Liver (tissue), 9 donors: ENCODE measurements around the gene TSTD1. TPM values are rescaled to one million over a fixed set of nuclear protein-coding genes. Genes with fewer than 3 reads are reported as not detected.

Source experiments
- DNase-seq: peaks from one replicate; pipeline ENCODE4 v3.0.0-alpha.2; 2017; ENCODE audit warnings: low spot score
- H3K27ac ChIP-seq, 2 donors: one replicate each; pipeline ENCODE4 v1.7.0; 2013; ENCODE audit warnings: inconsistent platforms in 2 of 2, low read length in 2 of 2, control low read depth in 1 of 2, low read depth in 1 of 2, mild to moderate bottlenecking in 1 of 2
- H3K27me3 ChIP-seq, 4 donors: one replicate each; pipeline versions ENCODE4 v1.6.1 to v1.7.0; 2013; ENCODE audit warnings: low read length in 3 of 4, inconsistent platforms in 1 of 4, mild to moderate bottlenecking in 1 of 4, moderate library complexity in 1 of 4; ENCODE audit not compliant: control insufficient read depth in 4 of 4, insufficient read depth in 4 of 4
- H3K36me3 ChIP-seq, 4 donors: one replicate each; pipeline versions ENCODE4 v1.6.1 to v1.7.0; 2013; ENCODE audit warnings: low read length in 3 of 4, mild to moderate bottlenecking in 3 of 4, low read depth in 1 of 4, moderate library complexity in 1 of 4; ENCODE audit not compliant: control insufficient read depth in 4 of 4, insufficient read depth in 3 of 4
- H3K4me1 ChIP-seq, 4 donors: one replicate each; pipeline versions ENCODE4 v1.6.1 to v1.7.0; 2013; ENCODE audit warnings: low read length in 3 of 4, mild to moderate bottlenecking in 3 of 4, moderate library complexity in 1 of 4; ENCODE audit not compliant: control insufficient read depth in 4 of 4, insufficient read depth in 4 of 4
- H3K4me3 ChIP-seq, 3 donors: one replicate each; pipeline versions ENCODE4 v1.6.1 to v1.7.0; 2013; ENCODE audit warnings: low read length in 3 of 3, control low read depth in 1 of 3, low read depth in 1 of 3, mild to moderate bottlenecking in 1 of 3
- H3K9ac ChIP-seq, 2 donors: one replicate each; pipeline ENCODE4 v1.7.0; 2013; ENCODE audit warnings: low read length in 2 of 2, mild to moderate bottlenecking in 2 of 2, moderate library complexity in 2 of 2, control low read depth in 1 of 2, low read depth in 1 of 2
- H3K9me3 ChIP-seq, 4 donors: one replicate each; pipeline versions ENCODE4 v1.6.1 to v1.7.0; 2013; ENCODE audit warnings: low read length in 3 of 4; ENCODE audit not compliant: control insufficient read depth in 4 of 4
- EGR1 ChIP-seq, 2 donors: IDR thresholded peaks; 2 replicates each; pipeline ENCODE4 v1.6.1; 2016 to 2018; ENCODE audit warnings: antibody characterized with exemption in 2 of 2, low read depth in 2 of 2
- FOXA1 ChIP-seq: IDR thresholded peaks from 2 replicates; pipeline ENCODE4 v1.6.1; 2016; ENCODE audit warnings: antibody characterized with exemption
- FOXA2 ChIP-seq: IDR thresholded peaks from 2 replicates; pipeline ENCODE4 v1.6.1; 2016; ENCODE audit warnings: antibody characterized with exemption
- GABPA ChIP-seq, 2 donors: IDR thresholded peaks in 1 of 2; conservative IDR thresholded peaks in 1 of 2; 2 replicates each; pipeline ENCODE4 v1.6.1; 2016; ENCODE audit warnings: antibody characterized with exemption in 2 of 2, mild to moderate bottlenecking in 1 of 2, moderate library complexity in 1 of 2
- HNF4A ChIP-seq, 2 donors: conservative IDR thresholded peaks; 2 replicates each; pipeline ENCODE4 v1.6.1; 2016; ENCODE audit warnings: antibody characterized with exemption in 2 of 2, mild to moderate bottlenecking in 2 of 2
- HNF4G ChIP-seq: IDR thresholded peaks from 2 replicates; pipeline ENCODE4 v1.6.1; 2016; ENCODE audit warnings: antibody characterized with exemption
- JUND ChIP-seq, 2 donors: IDR thresholded peaks; 2 replicates each; pipeline ENCODE4 v1.6.1; 2016; ENCODE audit warnings: antibody characterized with exemption in 2 of 2
- NR2F2 ChIP-seq: IDR thresholded peaks from 2 replicates; pipeline ENCODE4 v1.6.1; 2016; ENCODE audit warnings: antibody characterized with exemption
- RAD21 ChIP-seq, 2 donors: IDR thresholded peaks; 2 replicates each; pipeline ENCODE4 v1.6.1; 2016; ENCODE audit warnings: antibody characterized with exemption in 2 of 2, mild to moderate bottlenecking in 2 of 2
- RXRA ChIP-seq, 2 donors: IDR thresholded peaks; 2 replicates each; pipeline ENCODE4 v1.6.1; 2017 to 2018; ENCODE audit warnings: antibody characterized with exemption in 2 of 2, mild to moderate bottlenecking in 1 of 2
- SP1 ChIP-seq: IDR thresholded peaks from 2 replicates; pipeline ENCODE4 v1.6.1; 2018; ENCODE audit warnings: antibody characterized with exemption, mild to moderate bottlenecking
- TAF1 ChIP-seq: conservative IDR thresholded peaks from 2 replicates; pipeline ENCODE4 v1.6.1; 2016; ENCODE audit warnings: antibody characterized with exemption, mild to moderate bottlenecking
- YY1 ChIP-seq: IDR thresholded peaks from 2 replicates; pipeline ENCODE4 v1.6.1; 2016; ENCODE audit warnings: antibody characterized with exemption, mild to moderate bottlenecking
- WGBS: extraction: QIAGEN DNeasy Blood & Tissue Kit; methylation state at CpG from one replicate; pipeline ENCODE4 v1.1.7; 2013; 5-methylcytosine and 5-hydroxymethylcytosine counted together
- polyA plus RNA-seq, 2 donors: library from polyadenylated mRNA; stranded (reverse) in 1 of 2; unstranded in 1 of 2; fragments of 200-250 nt in 1 of 2; fragments of >200 nt in 1 of 2; fragmentation: Nextera tagmentation in 1 of 2; extraction: Ambion mirVana in 1 of 2; gene quantifications; one replicate each; pipeline versions ENCODE4 v1.2.1 to v1.2.3, GENCODE V29; 2013 to 2015
- total RNA-seq, 2 donors: library from RNA; depleted of rRNA; stranded (reverse); fragments of >200 nt; gene quantifications; one replicate each; pipeline ENCODE4 v1.2.3, GENCODE V29; 2014
- TF ChIP-seq, protein P1 (sequence below): IDR thresholded peaks from 2 replicates; pipeline ENCODE4 v1.6.1; 2016; ENCODE audit warnings: antibody characterized with exemption
- TF ChIP-seq, protein P2 (sequence below): IDR thresholded peaks from 2 replicates; pipeline ENCODE4 v1.6.1; 2016; ENCODE audit warnings: antibody characterized with exemption, mild to moderate bottlenecking
- TF ChIP-seq, protein P3 (sequence below): fragments of 150-350 bp; IDR thresholded peaks from 2 replicates; pipeline ENCODE4 v1.5.1; 2017; ENCODE audit warnings: improper control_type of control experiment, low read depth, low read length; ENCODE audit not compliant: missing input control
- TF ChIP-seq, protein P4 (sequence below): IDR thresholded peaks from 2 replicates; pipeline ENCODE4 v1.6.1; 2016; ENCODE audit warnings: antibody characterized with exemption
- TF ChIP-seq, protein P5 (sequence below): IDR thresholded peaks from 2 replicates; pipeline ENCODE4 v1.6.1; 2016; ENCODE audit warnings: antibody characterized with exemption
- donor health status: healthy.
- donor health status: healthy.
- donor health status: healthy.
- donor health status: healthy.
- donor health status: healthy.

The TSTD1 gene
- total and polyA plus RNA-seq, 4 donors: 10.9 to 67.5 (median 34.8) TPM

DNA sequence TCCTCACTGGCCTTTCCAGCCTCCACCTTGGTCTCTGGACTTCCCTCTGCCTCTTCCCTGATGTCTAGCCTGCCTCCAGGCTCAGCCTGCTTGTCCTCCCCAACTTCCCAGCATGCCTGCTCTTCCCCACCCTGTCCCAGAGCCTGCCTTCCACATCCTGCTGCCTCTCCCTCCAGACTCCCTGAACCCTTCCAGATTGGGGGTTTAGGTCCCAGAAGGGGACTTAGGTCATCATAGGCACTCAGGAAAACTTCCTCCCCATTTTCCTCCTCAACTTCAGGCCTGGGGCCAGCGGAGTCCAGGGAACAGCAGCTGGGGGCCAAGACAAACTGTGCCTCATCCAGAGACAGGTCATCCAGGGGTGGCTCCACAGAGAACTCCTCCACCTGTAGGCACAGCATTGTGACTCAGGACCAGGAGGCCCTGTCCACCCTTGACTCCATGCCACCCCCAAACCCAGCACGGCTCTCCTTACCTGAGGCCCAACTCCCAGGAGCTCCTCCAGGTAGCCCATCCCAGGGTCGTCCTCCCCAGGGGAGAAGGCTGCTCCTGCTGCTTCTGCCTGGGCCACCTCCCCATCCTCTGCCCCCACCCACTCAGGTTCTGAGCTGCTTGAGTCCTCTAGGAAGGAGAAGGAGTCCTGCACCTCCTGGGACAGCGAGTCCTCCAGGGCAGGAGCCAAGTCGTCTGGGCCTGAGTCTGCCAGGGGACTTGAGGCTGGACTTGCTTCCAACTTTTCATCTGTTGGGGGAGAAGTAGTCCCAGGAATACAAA is 10.4 kb upstream of the TSTD1 start:
- Histone ChIP-seq H3K9me3 (peaks cover 0 to 7% (median 2%) of the 10 kb centered on the region in 4 donors), H3K27ac (no peak overlapping the region), H3K4me3 (peak overlapping the region in 1 of 3 donors; percentile 6), H3K36me3 (peaks cover 0 to 5% (median 0%) of the 10 kb centered on the region in 4 donors), H3K27me3 (no peaks in the 10 kb centered on the region), H3K9ac (no peak overlapping the region), H3K4me1 (peaks cover 1 to 18% (median 8%) of the 10 kb centered on the region in 4 donors)
- TF ChIP-seq TAF1: no peak
- no peak for TF ChIP-seq HNF4G
- no peak for TF ChIP-seq FOXA1
- TF ChIP-seq, protein P1, sequence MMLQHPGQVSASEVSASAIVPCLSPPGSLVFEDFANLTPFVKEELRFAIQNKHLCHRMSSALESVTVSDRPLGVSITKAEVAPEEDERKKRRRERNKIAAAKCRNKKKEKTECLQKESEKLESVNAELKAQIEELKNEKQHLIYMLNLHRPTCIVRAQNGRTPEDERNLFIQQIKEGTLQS: no peak
- TF ChIP-seq, protein P2, sequence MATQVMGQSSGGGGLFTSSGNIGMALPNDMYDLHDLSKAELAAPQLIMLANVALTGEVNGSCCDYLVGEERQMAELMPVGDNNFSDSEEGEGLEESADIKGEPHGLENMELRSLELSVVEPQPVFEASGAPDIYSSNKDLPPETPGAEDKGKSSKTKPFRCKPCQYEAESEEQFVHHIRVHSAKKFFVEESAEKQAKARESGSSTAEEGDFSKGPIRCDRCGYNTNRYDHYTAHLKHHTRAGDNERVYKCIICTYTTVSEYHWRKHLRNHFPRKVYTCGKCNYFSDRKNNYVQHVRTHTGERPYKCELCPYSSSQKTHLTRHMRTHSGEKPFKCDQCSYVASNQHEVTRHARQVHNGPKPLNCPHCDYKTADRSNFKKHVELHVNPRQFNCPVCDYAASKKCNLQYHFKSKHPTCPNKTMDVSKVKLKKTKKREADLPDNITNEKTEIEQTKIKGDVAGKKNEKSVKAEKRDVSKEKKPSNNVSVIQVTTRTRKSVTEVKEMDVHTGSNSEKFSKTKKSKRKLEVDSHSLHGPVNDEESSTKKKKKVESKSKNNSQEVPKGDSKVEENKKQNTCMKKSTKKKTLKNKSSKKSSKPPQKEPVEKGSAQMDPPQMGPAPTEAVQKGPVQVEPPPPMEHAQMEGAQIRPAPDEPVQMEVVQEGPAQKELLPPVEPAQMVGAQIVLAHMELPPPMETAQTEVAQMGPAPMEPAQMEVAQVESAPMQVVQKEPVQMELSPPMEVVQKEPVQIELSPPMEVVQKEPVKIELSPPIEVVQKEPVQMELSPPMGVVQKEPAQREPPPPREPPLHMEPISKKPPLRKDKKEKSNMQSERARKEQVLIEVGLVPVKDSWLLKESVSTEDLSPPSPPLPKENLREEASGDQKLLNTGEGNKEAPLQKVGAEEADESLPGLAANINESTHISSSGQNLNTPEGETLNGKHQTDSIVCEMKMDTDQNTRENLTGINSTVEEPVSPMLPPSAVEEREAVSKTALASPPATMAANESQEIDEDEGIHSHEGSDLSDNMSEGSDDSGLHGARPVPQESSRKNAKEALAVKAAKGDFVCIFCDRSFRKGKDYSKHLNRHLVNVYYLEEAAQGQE: no peak
- TF ChIP-seq FOXA2: no peak
- no peak for TF ChIP-seq RXRA (IDR thresholded peaks at IDR 0.05)
- TF ChIP-seq YY1: no peak
- TF ChIP-seq, protein P3, sequence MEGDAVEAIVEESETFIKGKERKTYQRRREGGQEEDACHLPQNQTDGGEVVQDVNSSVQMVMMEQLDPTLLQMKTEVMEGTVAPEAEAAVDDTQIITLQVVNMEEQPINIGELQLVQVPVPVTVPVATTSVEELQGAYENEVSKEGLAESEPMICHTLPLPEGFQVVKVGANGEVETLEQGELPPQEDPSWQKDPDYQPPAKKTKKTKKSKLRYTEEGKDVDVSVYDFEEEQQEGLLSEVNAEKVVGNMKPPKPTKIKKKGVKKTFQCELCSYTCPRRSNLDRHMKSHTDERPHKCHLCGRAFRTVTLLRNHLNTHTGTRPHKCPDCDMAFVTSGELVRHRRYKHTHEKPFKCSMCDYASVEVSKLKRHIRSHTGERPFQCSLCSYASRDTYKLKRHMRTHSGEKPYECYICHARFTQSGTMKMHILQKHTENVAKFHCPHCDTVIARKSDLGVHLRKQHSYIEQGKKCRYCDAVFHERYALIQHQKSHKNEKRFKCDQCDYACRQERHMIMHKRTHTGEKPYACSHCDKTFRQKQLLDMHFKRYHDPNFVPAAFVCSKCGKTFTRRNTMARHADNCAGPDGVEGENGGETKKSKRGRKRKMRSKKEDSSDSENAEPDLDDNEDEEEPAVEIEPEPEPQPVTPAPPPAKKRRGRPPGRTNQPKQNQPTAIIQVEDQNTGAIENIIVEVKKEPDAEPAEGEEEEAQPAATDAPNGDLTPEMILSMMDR: no peak
- TF ChIP-seq HNF4A (conservative IDR thresholded peaks at IDR 0.05): no peak
- TF ChIP-seq, protein P4, sequence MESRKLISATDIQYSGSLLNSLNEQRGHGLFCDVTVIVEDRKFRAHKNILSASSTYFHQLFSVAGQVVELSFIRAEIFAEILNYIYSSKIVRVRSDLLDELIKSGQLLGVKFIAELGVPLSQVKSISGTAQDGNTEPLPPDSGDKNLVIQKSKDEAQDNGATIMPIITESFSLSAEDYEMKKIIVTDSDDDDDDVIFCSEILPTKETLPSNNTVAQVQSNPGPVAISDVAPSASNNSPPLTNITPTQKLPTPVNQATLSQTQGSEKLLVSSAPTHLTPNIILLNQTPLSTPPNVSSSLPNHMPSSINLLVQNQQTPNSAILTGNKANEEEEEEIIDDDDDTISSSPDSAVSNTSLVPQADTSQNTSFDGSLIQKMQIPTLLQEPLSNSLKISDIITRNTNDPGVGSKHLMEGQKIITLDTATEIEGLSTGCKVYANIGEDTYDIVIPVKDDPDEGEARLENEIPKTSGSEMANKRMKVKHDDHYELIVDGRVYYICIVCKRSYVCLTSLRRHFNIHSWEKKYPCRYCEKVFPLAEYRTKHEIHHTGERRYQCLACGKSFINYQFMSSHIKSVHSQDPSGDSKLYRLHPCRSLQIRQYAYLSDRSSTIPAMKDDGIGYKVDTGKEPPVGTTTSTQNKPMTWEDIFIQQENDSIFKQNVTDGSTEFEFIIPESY: no peak
- TF ChIP-seq, protein P5, sequence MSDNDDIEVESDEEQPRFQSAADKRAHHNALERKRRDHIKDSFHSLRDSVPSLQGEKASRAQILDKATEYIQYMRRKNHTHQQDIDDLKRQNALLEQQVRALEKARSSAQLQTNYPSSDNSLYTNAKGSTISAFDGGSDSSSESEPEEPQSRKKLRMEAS: no peak
- TF ChIP-seq SP1: no peak
- no peak for TF ChIP-seq EGR1 (IDR thresholded peaks at IDR 0.05; ENCODE audit: low read depth in 2 of 2)
- TF ChIP-seq GABPA (IDR thresholded peaks at IDR 0.05 in 1 of 2, conservative IDR thresholded peaks at IDR 0.05 in 1 of 2): no peak
- TF ChIP-seq JUND (IDR thresholded peaks at IDR 0.05): no peak
- no peak for TF ChIP-seq NR2F2
- TF ChIP-seq RAD21 (IDR thresholded peaks at IDR 0.05): no peak
- DNase-seq: no peak
- 92% methylated on average over 5 of the region's 5 CpGs for WGBS
